ENCODE results near the gene TSTD1. TPM values are rescaled to one million over a fixed set of nuclear protein-coding genes. Genes with fewer than 3 reads are reported as not detected.

Gene TSTD1
- total and polyA plus RNA-seq, 7 experiments from 2014 or later: 49.8 to 494 (median 75.8) TPM

DNA sequence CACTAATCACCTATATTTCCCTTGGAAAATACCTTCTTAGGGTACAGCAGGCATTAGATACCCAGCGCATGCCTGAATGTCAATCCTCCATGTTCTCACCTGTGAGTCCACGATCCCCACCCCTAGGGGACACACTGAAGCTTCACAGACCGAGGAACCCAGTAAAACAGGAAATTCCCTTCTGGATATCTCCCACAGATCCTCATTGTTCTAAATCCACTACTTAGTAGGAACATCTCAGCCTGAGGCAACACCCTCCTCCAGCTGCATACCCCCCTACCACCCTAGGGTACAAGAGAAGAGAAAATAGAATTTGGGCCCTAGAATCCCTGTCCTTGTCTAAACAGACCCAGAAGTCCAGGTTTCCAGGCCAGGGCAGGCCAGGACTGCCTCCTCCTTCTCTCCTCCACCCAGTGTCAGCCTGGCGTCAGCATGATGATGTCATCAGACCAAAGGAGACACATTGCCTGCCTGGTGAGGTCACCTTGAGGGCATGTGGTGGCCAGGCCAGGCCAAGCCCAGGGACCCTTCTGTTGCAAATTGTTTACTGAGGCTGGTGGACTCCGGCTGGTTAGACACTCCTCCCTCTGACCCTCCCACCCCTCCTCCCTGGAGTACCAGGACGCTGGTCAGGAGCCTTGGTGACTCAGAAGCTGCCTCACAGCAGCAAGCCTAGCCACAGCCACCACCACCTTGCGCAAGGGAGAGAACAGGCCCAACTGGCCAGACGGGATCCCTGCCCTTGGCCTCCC, 44.4 kb upstream of the TSTD1 start:
- peaks cover 0 to 5% (median 0%) of the 10 kb centered on the region in 11 donors for H3K9me3 Mint-ChIP-seq
- H3K27me3 Mint-ChIP-seq: peaks cover 0 to 4% (median 0%) of the 10 kb centered on the region in 5 donors
- H3K27me3 ChIP-seq (ENCODE audit: control insufficient read depth in 2 of 2, insufficient read depth in 2 of 2, low read length in 2 of 2): no peaks in the 10 kb centered on the region
- DNase-seq (peak in 1 of 9 donors; percentile 24), ATAC-seq (peak; percentile 92)
- H3K27ac Mint-ChIP-seq: no peak overlapping the region
- CTCF ChIA-PET: interaction anchor here (0.6 kb wide), 1 partner anchor 10 kb away, joined by 4 read pairs; no protein-coding TSS in a partner anchor
- intact Hi-C loops (cut with micrococcal nuclease): no loop called here
- POLR2A ChIA-PET: no interaction called here
- peaks cover 0 to 10% (median 0%) of the 10 kb centered on the region in 7 donors for H3K4me1 Mint-ChIP-seq
- no peak overlapping the region for H3K4me3 ChIP-seq (ENCODE audit: low read length)
- no peak overlapping the region for H3K4me3 Mint-ChIP-seq
- no peaks in the 10 kb centered on the region for H3K9me3 ChIP-seq (ENCODE audit: control insufficient read depth in 2 of 3, low read length in 3 of 3)
- no peaks in the 10 kb centered on the region for H3K4me1 ChIP-seq (ENCODE audit: control insufficient read depth in 2 of 2, insufficient read depth in 2 of 2, low read length in 2 of 2)
- H3K36me3 ChIP-seq (ENCODE audit: control insufficient read depth in 2 of 3, insufficient read depth in 3 of 3, low read length in 3 of 3): no peaks in the 10 kb centered on the region
- no peaks in the 10 kb centered on the region for H3K36me3 Mint-ChIP-seq
- H3K27ac ChIP-seq (ENCODE audit: low read depth, low read length): no peak overlapping the region

DNA sequence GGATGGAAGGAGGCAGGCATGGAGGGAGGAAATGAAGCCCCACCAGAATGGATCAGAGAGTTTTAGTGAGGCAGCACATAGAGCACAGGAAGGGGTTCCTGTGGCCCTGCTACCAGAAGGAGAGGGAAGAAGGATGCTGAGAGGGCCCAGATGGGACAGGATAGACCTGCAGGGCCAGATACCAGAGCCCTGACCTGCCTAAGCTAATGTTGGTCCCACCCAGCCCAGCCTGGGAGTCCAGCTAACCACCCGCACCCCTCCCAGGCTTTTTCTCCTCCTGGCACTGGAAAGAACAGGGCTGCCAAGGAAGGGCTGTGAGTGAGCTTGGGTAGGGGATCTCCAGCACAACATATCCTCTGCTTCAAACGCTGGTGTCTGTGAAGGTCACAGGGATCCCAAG, 43.7 kb upstream of the TSTD1 start:
- H3K9me3 Mint-ChIP-seq: peaks cover 0 to 4% (median 0%) of the 10 kb centered on the region in 11 donors
- Histone ChIP-seq H3K36me3 (ENCODE audit: control insufficient read depth in 2 of 3, insufficient read depth in 3 of 3, low read length in 3 of 3) (no peaks in the 10 kb centered on the region), H3K27ac (ENCODE audit: low read depth, low read length) (no peak overlapping the region), H3K27me3 (ENCODE audit: control insufficient read depth in 2 of 2, insufficient read depth in 2 of 2, low read length in 2 of 2) (no peaks in the 10 kb centered on the region), H3K4me3 (ENCODE audit: low read length) (no peak overlapping the region), H3K4me1 (ENCODE audit: control insufficient read depth in 2 of 2, insufficient read depth in 2 of 2, low read length in 2 of 2) (no peaks in the 10 kb centered on the region), H3K9me3 (ENCODE audit: control insufficient read depth in 2 of 3, low read length in 3 of 3) (no peaks in the 10 kb centered on the region)
- peak overlapping the region in 1 of 9 donors; percentile 44 for H3K27ac Mint-ChIP-seq
- no peaks in the 10 kb centered on the region for H3K36me3 Mint-ChIP-seq
- POLR2A ChIA-PET: no interaction called here
- peak overlapping the region in 1 of 10 donors; percentile 52 for H3K4me3 Mint-ChIP-seq
- intact Hi-C loops (cut with micrococcal nuclease): no loop called here
- H3K27me3 Mint-ChIP-seq: peaks cover 0 to 4% (median 0%) of the 10 kb centered on the region in 5 donors
- peaks cover 0 to 10% (median 0%) of the 10 kb centered on the region in 7 donors for H3K4me1 Mint-ChIP-seq
- DNase-seq: no peak
- ATAC-seq: no peak
- CTCF ChIA-PET: interaction anchor here (0.6 kb wide), 1 partner anchor 10 kb away, joined by 4 read pairs; no protein-coding TSS in a partner anchor

DNA sequence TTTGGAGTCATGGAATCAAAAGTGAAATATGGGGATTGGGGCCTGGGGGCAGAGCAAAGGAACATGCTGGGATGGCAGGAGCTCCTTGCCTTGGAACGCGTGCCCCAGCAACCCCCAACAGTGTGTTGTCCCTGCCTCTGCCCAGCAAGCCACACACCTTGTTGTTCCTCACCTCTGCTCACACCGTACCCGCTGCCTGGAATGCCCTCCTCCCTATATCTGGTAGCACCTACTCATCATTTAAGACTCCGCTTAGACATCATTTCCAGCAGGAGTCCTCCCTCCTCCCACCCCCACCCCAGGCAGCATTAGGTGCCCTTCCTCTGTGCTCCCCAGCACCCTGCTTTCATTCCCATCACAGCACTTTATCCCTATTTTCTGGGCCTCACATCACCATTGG, 42.8 kb upstream of the TSTD1 start:
- Mint-ChIP-seq H3K4me1 (peaks cover 0 to 10% (median 0%) of the 10 kb centered on the region in 7 donors), H3K9me3 (peaks cover 0 to 3% (median 0%) of the 10 kb centered on the region in 11 donors), H3K4me3 (no peak overlapping the region), H3K27ac (no peak overlapping the region), H3K36me3 (no peaks in the 10 kb centered on the region), H3K27me3 (peaks cover 0 to 4% (median 0%) of the 10 kb centered on the region in 5 donors)
- no peak overlapping the region for H3K27ac ChIP-seq (ENCODE audit: low read depth, low read length)
- DNase-seq (no peak), ATAC-seq (no peak)
- H3K27me3 ChIP-seq (ENCODE audit: control insufficient read depth in 2 of 2, insufficient read depth in 2 of 2, low read length in 2 of 2): no peaks in the 10 kb centered on the region
- H3K4me1 ChIP-seq (ENCODE audit: control insufficient read depth in 2 of 2, insufficient read depth in 2 of 2, low read length in 2 of 2): no peaks in the 10 kb centered on the region
- H3K36me3 ChIP-seq (ENCODE audit: control insufficient read depth in 2 of 3, insufficient read depth in 3 of 3, low read length in 3 of 3): no peaks in the 10 kb centered on the region
- no peak overlapping the region for H3K4me3 ChIP-seq (ENCODE audit: low read length)
- intact Hi-C loops (cut with micrococcal nuclease): no loop called here
- ChIA-PET POLR2A (interaction anchor here (0.7 kb wide), 1 partner anchor 11 kb away, joined by 3 read pairs; no protein-coding TSS in a partner anchor), CTCF (interaction anchor here (0.7 kb wide), 1 partner anchor 16 kb away, joined by 5 read pairs; the partner anchor contains the start of gene KLHDC9)
- no peaks in the 10 kb centered on the region for H3K9me3 ChIP-seq (ENCODE audit: control insufficient read depth in 2 of 3, low read length in 3 of 3)

DNA sequence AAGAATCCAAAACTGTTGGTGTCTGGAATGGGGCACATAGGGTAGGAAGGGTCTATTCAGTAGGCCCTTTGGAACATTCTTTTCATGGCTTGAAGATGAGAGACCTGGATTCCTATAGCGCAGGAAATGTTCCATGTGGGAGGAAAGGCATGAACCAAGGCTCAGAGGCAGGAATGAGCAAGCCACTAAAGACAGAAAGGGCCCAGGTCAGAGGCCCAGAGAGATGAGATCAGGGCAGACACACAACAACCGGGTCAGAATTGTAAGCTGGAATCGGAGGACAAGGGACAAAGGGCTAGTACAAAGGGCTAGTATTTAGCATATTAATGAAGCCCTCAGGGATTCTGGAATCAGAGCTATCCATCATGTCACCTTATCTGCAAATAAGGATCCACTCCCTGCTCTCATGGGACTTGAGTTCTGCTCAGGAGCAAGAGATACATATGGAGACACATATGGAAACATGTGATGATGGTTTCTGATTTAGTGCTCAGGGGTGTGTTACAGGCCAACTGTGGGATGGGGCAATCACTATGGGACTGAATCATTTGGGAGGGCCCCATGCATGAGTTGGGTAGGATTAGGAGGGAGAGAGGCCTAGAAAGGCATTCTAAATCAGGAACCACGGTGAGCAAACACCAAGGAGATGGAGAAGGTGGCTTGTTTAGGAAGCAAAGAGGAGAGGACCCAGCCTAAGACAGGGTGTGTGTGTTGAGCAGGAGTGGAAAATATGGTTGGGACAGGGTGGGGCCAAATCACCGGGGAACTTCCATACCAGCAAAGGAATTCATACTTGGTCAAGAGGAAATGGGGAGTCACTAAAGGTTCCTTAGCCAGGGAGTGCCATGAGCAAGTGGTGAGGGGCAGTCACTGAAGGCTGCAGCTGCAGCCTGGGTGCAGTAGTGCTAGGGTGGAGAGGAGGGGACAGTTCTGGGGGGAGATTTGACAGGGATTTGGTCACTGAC, 42.0 kb upstream of the TSTD1 start:
- Mint-ChIP-seq H3K27me3 (no peaks in the 10 kb centered on the region), H3K27ac (peak overlapping the region in 1 of 9 donors; percentile 1), H3K36me3 (no peaks in the 10 kb centered on the region), H3K9me3 (no peaks in the 10 kb centered on the region), H3K4me1 (peaks cover 0 to 10% (median 0%) of the 10 kb centered on the region in 7 donors), H3K4me3 (no peak overlapping the region)
- Histone ChIP-seq H3K9me3 (ENCODE audit: control insufficient read depth in 2 of 3, low read length in 3 of 3) (no peaks in the 10 kb centered on the region), H3K27ac (ENCODE audit: low read depth, low read length) (no peak overlapping the region), H3K4me1 (ENCODE audit: control insufficient read depth in 2 of 2, insufficient read depth in 2 of 2, low read length in 2 of 2) (no peaks in the 10 kb centered on the region), H3K27me3 (ENCODE audit: control insufficient read depth in 2 of 2, insufficient read depth in 2 of 2, low read length in 2 of 2) (no peaks in the 10 kb centered on the region), H3K36me3 (ENCODE audit: control insufficient read depth in 2 of 3, insufficient read depth in 3 of 3, low read length in 3 of 3) (no peaks in the 10 kb centered on the region), H3K4me3 (ENCODE audit: low read length) (no peak overlapping the region)
- ChIA-PET CTCF (no interaction called here), POLR2A (interaction anchor here (0.7 kb wide), 1 partner anchor 12 kb away, joined by 3 read pairs; no protein-coding TSS in a partner anchor)
- intact Hi-C loops (cut with micrococcal nuclease): no loop called here
- no peak for ATAC-seq
- DNase-seq: no peak

DNA sequence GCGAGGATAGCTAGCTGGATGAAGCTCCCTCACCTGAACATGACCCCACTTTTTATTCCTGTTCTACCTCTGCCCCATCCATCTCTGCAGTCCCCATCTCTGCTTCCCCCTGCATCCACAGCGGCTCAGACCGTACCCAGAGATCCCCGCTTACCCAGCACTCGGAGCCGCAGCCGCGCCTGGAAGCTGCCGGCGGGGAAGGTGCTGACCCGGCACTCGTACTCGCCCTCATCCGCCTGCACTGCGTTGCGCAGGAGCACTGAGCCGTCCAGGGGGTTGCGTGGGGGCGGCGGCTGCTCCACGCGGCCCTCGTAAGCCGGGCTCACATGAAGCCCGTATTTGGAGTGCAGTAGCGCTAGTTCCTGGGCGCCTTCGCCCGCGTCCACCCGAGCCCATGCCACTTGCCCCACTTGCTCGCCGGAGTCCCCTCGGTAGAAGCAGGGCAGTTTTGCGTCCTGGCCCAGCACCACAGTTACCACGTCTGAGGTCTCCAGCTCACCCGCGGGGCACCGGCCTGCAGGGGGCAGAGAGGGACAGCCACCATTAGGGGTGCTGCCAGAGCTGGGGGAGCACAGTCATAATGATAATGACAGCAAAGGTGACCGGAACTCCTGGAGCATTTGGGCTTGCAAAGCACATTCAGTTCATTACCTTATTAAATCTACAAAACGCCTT, 40.8 kb upstream of the TSTD1 start:
- DNase-seq: no peak

DNA sequence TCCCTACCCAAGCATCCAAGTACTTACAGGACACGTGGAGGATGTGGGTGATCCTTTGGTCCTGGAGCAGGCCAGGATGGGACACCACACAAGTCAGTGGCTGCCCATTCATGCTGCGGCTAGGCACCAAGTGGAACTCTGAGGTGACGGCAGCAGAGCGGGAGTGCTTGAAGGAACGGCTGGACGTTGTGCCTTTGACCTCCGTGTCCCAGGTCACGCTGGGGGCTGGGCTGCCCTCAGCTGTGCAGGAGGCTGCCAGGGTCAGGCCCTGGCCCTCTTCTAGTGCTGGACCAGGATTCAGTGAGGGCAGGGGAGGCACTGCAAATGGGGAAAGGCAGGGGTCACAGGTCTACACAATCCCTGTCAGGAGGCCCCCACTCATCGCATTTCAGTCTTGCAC, 38.7 kb upstream of the TSTD1 start:
- no peak overlapping the region for H3K27ac ChIP-seq (ENCODE audit: low read depth, low read length)
- Mint-ChIP-seq H3K27ac (peak overlapping the region in 1 of 9 donors; percentile 45), H3K36me3 (no peaks in the 10 kb centered on the region), H3K9me3 (peaks cover 0 to 1% (median 0%) of the 10 kb centered on the region in 11 donors), H3K4me1 (peaks cover 0 to 13% (median 3%) of the 10 kb centered on the region in 7 donors), H3K27me3 (no peaks in the 10 kb centered on the region), H3K4me3 (no peak overlapping the region)
- no peaks in the 10 kb centered on the region for H3K4me1 ChIP-seq (ENCODE audit: control insufficient read depth in 2 of 2, insufficient read depth in 2 of 2, low read length in 2 of 2)
- CTCF ChIA-PET: no interaction called here
- intact Hi-C loops (cut with micrococcal nuclease): no loop called here
- no peaks in the 10 kb centered on the region for H3K9me3 ChIP-seq (ENCODE audit: control insufficient read depth in 2 of 3, low read length in 3 of 3)
- no peak overlapping the region for H3K4me3 ChIP-seq (ENCODE audit: low read length)
- H3K27me3 ChIP-seq (ENCODE audit: control insufficient read depth in 2 of 2, insufficient read depth in 2 of 2, low read length in 2 of 2): no peaks in the 10 kb centered on the region
- DNase-seq: no peak
- no peaks in the 10 kb centered on the region for H3K36me3 ChIP-seq (ENCODE audit: control insufficient read depth in 2 of 3, insufficient read depth in 3 of 3, low read length in 3 of 3)
- no peak for ATAC-seq
- POLR2A ChIA-PET: no interaction called here

More for the DNA sequence above, 40.8 kb upstream of the TSTD1 start:
- H3K9me3 ChIP-seq (ENCODE audit: control insufficient read depth in 2 of 3, low read length in 3 of 3): no peaks in the 10 kb centered on the region
- intact Hi-C loops (cut with micrococcal nuclease): no loop called here
- H3K4me1 ChIP-seq (ENCODE audit: control insufficient read depth in 2 of 2, insufficient read depth in 2 of 2, low read length in 2 of 2): no peaks in the 10 kb centered on the region
- H3K9me3 Mint-ChIP-seq: no peaks in the 10 kb centered on the region
- CTCF ChIA-PET: no interaction called here
- H3K27me3 ChIP-seq (ENCODE audit: control insufficient read depth in 2 of 2, insufficient read depth in 2 of 2, low read length in 2 of 2): no peaks in the 10 kb centered on the region
- ATAC-seq: no peak
- H3K36me3 Mint-ChIP-seq: no peaks in the 10 kb centered on the region
- H3K36me3 ChIP-seq (ENCODE audit: control insufficient read depth in 2 of 3, insufficient read depth in 3 of 3, low read length in 3 of 3): no peaks in the 10 kb centered on the region
- no peaks in the 10 kb centered on the region for H3K27me3 Mint-ChIP-seq
- no peak overlapping the region for H3K4me3 Mint-ChIP-seq
- H3K4me1 Mint-ChIP-seq: peaks cover 0 to 10% (median 0%) of the 10 kb centered on the region in 7 donors
- POLR2A ChIA-PET: interaction anchor here (1.0 kb wide), 1 partner anchor 10 kb away, joined by 3 read pairs; the partner anchor contains the start of gene ARHGAP30
- H3K27ac Mint-ChIP-seq: no peak overlapping the region
- no peak overlapping the region for H3K4me3 ChIP-seq (ENCODE audit: low read length)
- H3K27ac ChIP-seq (ENCODE audit: low read depth, low read length): no peak overlapping the region

All from naive thymus-derived CD4-positive, alpha-beta T cell (primary cell).